Upper lobe of left lung (tissue), 6 donors: Measurements from ENCODE around the gene CALN1. TPM values are rescaled to one million over a fixed set of nuclear protein-coding genes. Genes with fewer than 3 reads are reported as not detected.

ENCODE experiments used
- ATAC-seq, 2 donors: fragments of 200-7000 bp; cut with Tn5 transposase; one replicate each; pipeline ENCODE4 v1.9.1; 2022; ENCODE audit warnings: mild to moderate bottlenecking in 2 of 2, moderate library complexity in 2 of 2; ENCODE audit not compliant: low FRiP score in 2 of 2
- DNase-seq, 2 donors: peaks; one replicate each; pipeline ENCODE4 v3.0.0-alpha.2; 2019 to 2020
- H3K27ac ChIP-seq, 4 donors: fragments of 200-600 bp; sonication (generic); one replicate each; pipeline ENCODE4 v1.5.1; 2016 to 2019
- H3K27me3 ChIP-seq, 4 donors: fragments of 200-600 bp; sonication (generic); one replicate each; pipeline ENCODE4 v1.5.1; 2017 to 2019
- H3K36me3 ChIP-seq, 4 donors: fragments of 200-600 bp; sonication (generic); one replicate each; pipeline ENCODE4 v1.5.1; 2016 to 2019
- H3K4me1 ChIP-seq, 4 donors: fragments of 200-600 bp; sonication (generic); one replicate each; pipeline ENCODE4 v1.5.1; 2018 to 2019
- H3K4me3 ChIP-seq, 4 donors: fragments of 200-600 bp; sonication (generic); one replicate each; pipeline ENCODE4 v1.5.1; 2017 to 2019; ENCODE audit warnings: mild to moderate bottlenecking in 2 of 4, moderate library complexity in 1 of 4
- H3K9me3 ChIP-seq, 4 donors: fragments of 200-600 bp; sonication (generic); one replicate each; pipeline ENCODE4 v1.5.1; 2018 to 2019
- EP300 ChIP-seq, 4 donors: sonication (generic); formaldehyde crosslinking; IDR thresholded peaks; one replicate each; pipeline ENCODE4 v1.5.1; 2017; ENCODE audit warnings: antibody characterized with exemption in 4 of 4, control low read depth in 2 of 4
- POLR2A ChIP-seq, 4 donors: fragments of 450-650 bp; IDR thresholded peaks; one replicate each; pipeline ENCODE4 v1.5.1; 2016 to 2017; ENCODE audit warnings: antibody characterized with exemption in 4 of 4, mild to moderate bottlenecking in 2 of 4
- POLR2AphosphoS5 ChIP-seq, 2 donors: sonication (generic); formaldehyde crosslinking; IDR thresholded peaks; one replicate each; pipeline ENCODE4 v1.5.1; 2017; ENCODE audit warnings: antibody characterized with exemption in 2 of 2
- WGBS, 2 donors: methylation state at CpG; one replicate each; pipeline ENCODE4 v1.1.5; 2017 to 2018; 5-methylcytosine and 5-hydroxymethylcytosine counted together
- total RNA-seq, 6 donors: library from RNA; depleted of rRNA in 4 of 6; stranded (reverse); fragments of >200 nt in 4 of 6; gene quantifications; one replicate each; pipeline versions ENCODE4 v1.1.0 to v1.2.1, GENCODE V29; 2016 to 2021
- TF ChIP-seq, protein P1 (sequence below), 6 experiments: fragments of 450-650 bp in 4 of 6; fragments of 200-600 bp in 2 of 6; sonication (generic) in 2 of 6; IDR thresholded peaks; one replicate each; pipeline ENCODE4 v1.5.1; 2016 to 2019; ENCODE audit warnings: antibody characterized with exemption in 6 of 6
- donor health status: DM: no; HTN: no; CAD: no; lungs with moderate emphysema.
- donor health status: DM: no; HTN: yes; CAD: no; lungs with severe emphysema.

The CALN1 gene
- total RNA-seq, 6 donors from 2014 or later, result 0.24 to 0.46 TPM; not detected in 4

DNA sequence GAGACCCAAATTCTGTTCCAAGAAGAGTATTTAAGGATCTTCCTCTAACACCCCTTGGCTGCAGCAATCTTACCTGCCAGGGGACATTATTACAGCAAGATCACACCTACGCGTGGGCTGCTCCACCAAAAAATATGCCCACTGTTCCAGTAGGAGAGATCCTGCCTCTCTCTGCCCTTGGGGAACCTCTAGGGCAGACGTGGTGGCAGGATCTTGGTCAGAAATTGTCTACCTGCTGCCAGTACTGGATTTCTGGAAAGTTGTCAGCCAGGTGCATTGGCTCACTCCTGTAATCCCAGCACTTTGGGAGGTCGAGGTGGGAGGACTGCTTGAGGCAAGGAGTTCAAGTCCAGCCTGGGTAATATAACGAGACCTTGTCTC lies 259.0 kb downstream of the CALN1 start:
- DNase-seq (no peak), ATAC-seq (no peak)
- Histone ChIP-seq H3K4me1 (peaks cover 3 to 10% (median 7%) of the 10 kb centered on the region in 4 donors), H3K27me3 (no peaks in the 10 kb centered on the region), H3K9me3 (no peaks in the 10 kb centered on the region), H3K27ac (no peak overlapping the region), H3K36me3 (no peaks in the 10 kb centered on the region), H3K4me3 (no peak overlapping the region)
- TF ChIP-seq EP300 (IDR thresholded peaks at IDR 0.05) (no peak), POLR2AphosphoS5 (IDR thresholded peaks at IDR 0.05) (no peak), POLR2A (IDR thresholded peaks at IDR 0.05) (no peak)
- TF ChIP-seq, protein P1, sequence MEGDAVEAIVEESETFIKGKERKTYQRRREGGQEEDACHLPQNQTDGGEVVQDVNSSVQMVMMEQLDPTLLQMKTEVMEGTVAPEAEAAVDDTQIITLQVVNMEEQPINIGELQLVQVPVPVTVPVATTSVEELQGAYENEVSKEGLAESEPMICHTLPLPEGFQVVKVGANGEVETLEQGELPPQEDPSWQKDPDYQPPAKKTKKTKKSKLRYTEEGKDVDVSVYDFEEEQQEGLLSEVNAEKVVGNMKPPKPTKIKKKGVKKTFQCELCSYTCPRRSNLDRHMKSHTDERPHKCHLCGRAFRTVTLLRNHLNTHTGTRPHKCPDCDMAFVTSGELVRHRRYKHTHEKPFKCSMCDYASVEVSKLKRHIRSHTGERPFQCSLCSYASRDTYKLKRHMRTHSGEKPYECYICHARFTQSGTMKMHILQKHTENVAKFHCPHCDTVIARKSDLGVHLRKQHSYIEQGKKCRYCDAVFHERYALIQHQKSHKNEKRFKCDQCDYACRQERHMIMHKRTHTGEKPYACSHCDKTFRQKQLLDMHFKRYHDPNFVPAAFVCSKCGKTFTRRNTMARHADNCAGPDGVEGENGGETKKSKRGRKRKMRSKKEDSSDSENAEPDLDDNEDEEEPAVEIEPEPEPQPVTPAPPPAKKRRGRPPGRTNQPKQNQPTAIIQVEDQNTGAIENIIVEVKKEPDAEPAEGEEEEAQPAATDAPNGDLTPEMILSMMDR (IDR thresholded peaks at IDR 0.05), result no peak
- WGBS, 2 donors, result 63 to 78% methylated on average over 5 of the region's 5 CpGs

DNA sequence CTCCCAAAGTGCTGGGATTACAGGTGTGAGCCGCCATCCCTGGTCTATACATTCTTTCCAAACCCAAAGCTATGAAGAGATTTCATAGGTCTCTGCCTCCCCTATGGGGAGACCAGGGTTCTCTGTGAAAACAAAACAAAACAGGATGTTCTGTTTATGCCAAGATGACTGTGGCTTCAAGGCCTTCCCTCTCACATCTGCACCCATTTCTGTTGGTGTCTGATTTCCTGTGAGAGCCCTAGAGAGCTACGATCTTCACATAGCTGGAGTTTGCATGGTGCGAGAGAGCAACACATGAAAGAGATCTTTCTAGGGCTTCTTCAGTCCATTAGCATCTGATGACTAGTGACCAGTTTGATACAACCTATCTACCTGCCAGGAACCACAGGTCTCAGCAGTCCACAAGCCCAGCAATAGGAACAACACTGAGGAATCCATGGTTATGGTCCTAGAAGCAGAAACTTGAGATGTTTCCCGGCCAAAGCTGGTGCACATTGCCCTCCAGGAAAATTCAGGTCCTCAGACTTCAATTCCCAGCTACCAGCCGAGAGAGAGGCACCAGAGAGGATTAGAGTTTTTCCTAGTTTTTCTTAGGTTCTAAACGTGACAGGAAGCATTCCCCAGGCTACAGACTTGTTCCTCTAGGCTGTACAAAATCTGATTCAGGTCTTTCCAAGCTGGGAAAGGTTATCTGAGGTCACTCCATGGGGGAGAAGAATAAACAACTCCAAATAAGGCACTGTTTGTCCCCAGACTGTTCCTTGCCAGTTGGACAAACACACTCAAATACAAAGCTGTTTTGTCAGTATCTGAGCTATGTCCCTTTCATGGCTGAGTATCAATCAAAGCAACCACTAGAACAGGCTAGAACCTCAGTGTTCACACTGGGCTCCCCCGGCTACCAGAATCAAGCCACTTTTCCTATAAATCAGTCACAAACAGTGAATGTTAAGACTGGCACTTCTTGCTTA lies 259.7 kb downstream of the CALN1 start:
- Histone ChIP-seq H3K36me3 (no peaks in the 10 kb centered on the region), H3K4me1 (peaks cover 3 to 10% (median 7%) of the 10 kb centered on the region in 4 donors), H3K4me3 (no peak overlapping the region), H3K27me3 (no peaks in the 10 kb centered on the region), H3K27ac (no peak overlapping the region), H3K9me3 (no peaks in the 10 kb centered on the region)
- no peak for ATAC-seq
- no peak for DNase-seq
- 31 to 54% methylated on average over 6 to 7 of the region's 7 CpGs for WGBS, 2 donors
- no peak for TF ChIP-seq POLR2AphosphoS5 (IDR thresholded peaks at IDR 0.05)
- TF ChIP-seq, protein P1 (IDR thresholded peaks at IDR 0.05), result no peak
- no peak for TF ChIP-seq EP300 (IDR thresholded peaks at IDR 0.05)
- TF ChIP-seq POLR2A (IDR thresholded peaks at IDR 0.05), result no peak

DNA sequence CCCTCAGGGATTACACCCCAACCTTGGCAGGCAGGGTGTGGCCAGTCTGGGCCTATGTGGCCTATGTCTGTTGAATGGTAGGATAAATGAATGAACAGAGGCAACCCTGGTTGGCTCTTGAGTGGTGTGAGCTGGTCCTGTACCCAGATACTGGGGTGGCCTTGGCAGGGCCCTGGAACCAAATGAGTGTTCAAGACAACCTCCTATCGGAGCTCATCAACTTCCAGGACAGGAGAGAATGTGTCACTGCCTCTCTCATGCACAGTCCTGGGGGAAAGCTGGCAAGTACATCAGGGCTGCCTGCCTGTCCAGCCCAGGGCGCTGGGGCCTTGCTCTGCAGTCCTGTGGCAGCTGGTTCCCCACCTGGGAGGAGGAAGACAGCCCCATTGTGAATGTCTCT lies 271.6 kb downstream of the CALN1 start:
- no peak for TF ChIP-seq POLR2AphosphoS5 (IDR thresholded peaks at IDR 0.05)
- no peak for TF ChIP-seq EP300 (IDR thresholded peaks at IDR 0.05)
- TF ChIP-seq POLR2A (IDR thresholded peaks at IDR 0.05), result no peak
- TF ChIP-seq, protein P1 (IDR thresholded peaks at IDR 0.05), result no peak
- ATAC-seq (peak in 1 of 2 donors; percentile 49), DNase-seq (peak in 1 of 2 donors; percentile 37)
- Histone ChIP-seq H3K36me3 (no peaks in the 10 kb centered on the region), H3K27me3 (no peaks in the 10 kb centered on the region), H3K4me3 (no peak overlapping the region), H3K4me1 (no peaks in the 10 kb centered on the region), H3K27ac (no peak overlapping the region), H3K9me3 (peaks cover 0 to 6% (median 0%) of the 10 kb centered on the region in 4 donors)
- 90% methylated on average over 2 of the region's 2 CpGs; no CpG with 5 or more reads in 1 of the 2 donors for WGBS, 2 donors

DNA sequence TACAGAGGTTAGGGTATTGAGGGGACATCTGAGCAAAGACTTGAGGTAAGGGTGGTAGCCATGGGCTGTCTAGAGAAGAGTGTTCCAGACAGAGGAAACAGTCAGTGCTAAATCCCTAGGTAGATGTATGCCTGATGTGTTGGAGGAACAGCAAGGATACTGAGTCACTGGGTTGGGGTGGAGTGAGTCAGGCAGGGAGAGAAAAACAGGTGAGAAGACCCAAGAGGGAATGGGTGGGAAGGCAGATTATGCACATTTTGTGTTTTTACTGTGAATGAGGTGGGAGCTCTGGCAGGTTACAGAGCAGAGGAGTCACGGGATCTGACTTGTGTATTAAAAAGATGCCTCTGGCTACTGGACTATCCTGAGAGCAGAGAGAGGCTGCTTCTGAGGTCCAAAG lies 285.0 kb downstream of the CALN1 start:
- no peak overlapping the region for H3K27ac ChIP-seq
- WGBS, 2 donors, result 43 to 59% methylated on average over 1 of the region's 1 CpG
- no peak for DNase-seq
- peaks cover 0 to 3% (median 0%) of the 10 kb centered on the region in 4 donors for H3K9me3 ChIP-seq
- H3K4me3 ChIP-seq, result no peak overlapping the region
- TF ChIP-seq, protein P1 (IDR thresholded peaks at IDR 0.05), result no peak
- TF ChIP-seq POLR2AphosphoS5 (IDR thresholded peaks at IDR 0.05) (no peak), EP300 (IDR thresholded peaks at IDR 0.05) (no peak), POLR2A (IDR thresholded peaks at IDR 0.05) (no peak)
- no peak for ATAC-seq
- no peaks in the 10 kb centered on the region for H3K4me1 ChIP-seq
- H3K27me3 ChIP-seq, result no peaks in the 10 kb centered on the region
- H3K36me3 ChIP-seq, result no peaks in the 10 kb centered on the region
